MM.1S (cell line): ENCODE measurements around the gene ATIC.

Experiments
- DNase-seq: peaks from one replicate; pipeline ENCODE4 v3.0.0-alpha.2; 2015
- H2AFZ ChIP-seq: fragments of 300-600 bp; sonication (generic); 2 replicates; pipeline ENCODE4 v1.6.0; 2016; ENCODE audit warnings: antibody characterized with exemption, low read length
- H3F3A ChIP-seq: fragments of 300-600 bp; sonication (generic); 2 replicates; pipeline ENCODE4 v1.6.1; 2016; ENCODE audit warnings: mild to moderate bottlenecking, antibody characterized with exemption, low read length, moderate library complexity, mixed read lengths; ENCODE audit not compliant: insufficient read depth
- H3K27ac ChIP-seq: fragments of 300-600 bp; sonication (generic); 2 replicates; pipeline ENCODE4 v1.5.1; 2016; ENCODE audit warnings: mild to moderate bottlenecking, low read length
- H3K27me3 ChIP-seq: fragments of 300-600 bp; sonication (generic); replicated peaks from 2 replicates; pipeline ENCODE4 v1.6.0; 2016; ENCODE audit warnings: low read length; ENCODE audit not compliant: insufficient read depth
- H3K36me3 ChIP-seq: fragments of 300-600 bp; sonication (generic); replicated peaks from 2 replicates; pipeline ENCODE4 v1.6.1; 2016; ENCODE audit warnings: mild to moderate bottlenecking, low read length, mixed read lengths; ENCODE audit not compliant: insufficient read depth
- H3K4me1 ChIP-seq: fragments of 300-600 bp; sonication (generic); 2 replicates; pipeline ENCODE4 v1.6.1; 2016; ENCODE audit warnings: low read length, mixed read lengths
- H3K4me2 ChIP-seq: fragments of 300-600 bp; sonication (generic); 2 replicates; pipeline ENCODE4 v1.6.0; 2016; ENCODE audit warnings: low read depth, low read length
- H3K4me3 ChIP-seq: fragments of 300-600 bp; sonication (generic); 2 replicates; pipeline ENCODE4 v1.5.1; 2016; ENCODE audit warnings: low read length, mixed read lengths
- H3K79me2 ChIP-seq: fragments of 300-600 bp; sonication (generic); 2 replicates; pipeline ENCODE4 v1.6.1; 2016; ENCODE audit warnings: mixed run types, low read length, mixed read lengths
- H3K9ac ChIP-seq: fragments of 300-600 bp; sonication (generic); 2 replicates; pipeline ENCODE4 v1.6.1; 2016; ENCODE audit warnings: low read length, mixed read lengths
- H3K9me2 ChIP-seq: fragments of 300-600 bp; sonication (generic); replicated peaks from 2 replicates; pipeline ENCODE4 v1.6.1; 2016; ENCODE audit warnings: mild to moderate bottlenecking, low read length, mixed read lengths; ENCODE audit not compliant: insufficient read depth
- H3K9me3 ChIP-seq: fragments of 300-600 bp; sonication (generic); replicated peaks from 2 replicates; pipeline ENCODE4 v1.6.1; 2016; ENCODE audit warnings: mild to moderate bottlenecking, low read length, mixed read lengths; ENCODE audit not compliant: insufficient read depth
- H4K20me1 ChIP-seq: fragments of 300-600 bp; sonication (generic); 2 replicates; pipeline ENCODE4 v1.6.1; 2016; ENCODE audit warnings: mild to moderate bottlenecking, low read length, moderate library complexity, mixed read lengths; ENCODE audit not compliant: insufficient read depth
- CTCF ChIP-seq: fragments of 300-600 bp; sonication (generic); IDR thresholded peaks from 2 replicates; pipeline ENCODE4 v1.5.1; 2016; ENCODE audit warnings: antibody characterized with exemption, low read length, mixed read lengths
- EZH2 ChIP-seq: fragments of 300-600 bp; sonication (generic); optimal IDR thresholded peaks from 2 replicates; pipeline ENCODE3; 2017; ENCODE audit warnings: low read depth, mild to moderate bottlenecking, antibody characterized with exemption, low read length, mixed read lengths
- EZH2phosphoT487 ChIP-seq: fragments of 300-600 bp; sonication (generic); IDR thresholded peaks from 2 replicates; pipeline ENCODE4 v1.6.1; 2018; ENCODE audit warnings: antibody characterized with exemption, low read length

Gene ATIC

DNA sequence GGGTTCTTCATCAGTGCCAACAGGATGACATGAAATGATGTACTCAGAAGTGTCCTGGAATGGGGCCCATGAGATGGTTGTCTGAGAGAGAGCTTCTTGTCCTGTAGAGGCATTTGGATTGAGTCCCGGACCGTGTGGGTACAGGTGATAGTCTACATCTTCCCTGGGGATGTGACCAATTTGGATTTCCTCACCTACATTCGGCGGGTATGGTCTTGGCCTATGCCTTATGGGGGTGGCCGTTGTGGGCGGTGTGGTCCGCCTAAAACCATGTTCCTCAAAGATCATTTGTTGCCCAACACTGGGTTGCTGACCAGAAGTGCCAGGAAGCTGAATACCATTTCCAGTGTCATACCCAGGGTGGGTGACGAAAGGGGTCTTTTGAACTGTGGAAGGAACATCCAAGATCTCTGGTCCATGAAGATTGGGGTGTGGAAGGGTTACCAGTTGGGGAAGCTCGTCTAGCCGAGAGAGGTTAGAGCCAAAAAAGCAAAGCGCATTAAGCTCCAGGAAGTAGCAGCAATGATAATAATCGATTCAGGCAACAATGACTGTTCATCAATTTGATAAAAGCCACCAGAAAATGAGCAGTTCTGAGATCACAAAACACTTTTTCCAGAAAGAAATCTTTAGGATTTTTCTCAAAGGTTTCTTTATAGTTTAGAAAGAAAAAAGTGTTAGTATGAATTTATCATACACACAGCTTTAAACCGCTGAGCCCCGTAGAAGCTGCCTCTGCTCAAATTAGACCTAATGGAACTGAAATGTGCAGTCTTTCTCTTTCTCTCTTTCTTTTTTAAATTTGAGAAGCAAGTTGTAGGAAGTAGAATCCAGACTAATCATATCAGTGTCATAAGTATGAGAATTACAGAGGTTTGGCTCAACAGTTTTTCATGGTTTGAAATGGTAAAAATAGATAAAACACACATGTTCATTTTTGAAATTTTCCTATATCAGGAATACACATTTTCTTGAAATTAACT is 60.3 kb downstream of the ATIC start:
- Histone ChIP-seq H3F3A (no peaks in the 10 kb centered on the region), H4K20me1 (no peaks in the 10 kb centered on the region), H3K36me3 (no peaks in the 10 kb centered on the region)

DNA sequence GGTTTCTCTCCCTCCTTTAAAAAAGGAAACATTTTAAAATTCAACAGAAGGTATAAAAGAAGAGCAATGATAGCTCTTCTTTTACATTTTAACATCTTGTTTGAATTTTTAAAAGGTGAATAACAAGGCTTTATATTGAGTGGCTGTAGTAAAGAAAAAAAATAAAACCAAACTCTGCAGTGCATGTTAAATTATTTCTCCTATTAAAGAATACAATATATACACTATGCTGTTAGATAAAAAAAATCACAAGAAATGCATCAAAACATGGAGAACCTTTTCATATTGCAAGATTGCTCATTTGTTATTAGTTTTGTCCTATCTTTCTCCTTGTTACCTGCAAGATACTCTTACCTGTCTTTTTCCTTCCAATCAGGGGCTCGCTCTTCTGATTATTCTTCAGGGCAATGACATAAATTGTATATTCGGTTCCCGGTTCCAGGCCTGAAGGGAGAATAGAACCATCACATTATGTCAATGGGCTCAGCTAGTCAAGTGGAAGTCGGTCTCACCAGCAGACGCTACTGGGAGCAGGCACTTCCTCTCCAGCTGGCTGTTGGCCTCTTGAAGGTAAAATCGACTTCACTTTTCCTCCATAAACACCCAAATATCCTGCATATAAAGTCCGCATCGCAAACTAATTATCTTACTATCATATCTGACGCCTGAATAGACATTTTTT is 61.2 kb downstream of the ATIC start:
- H3K9ac ChIP-seq: no peak overlapping the region
- H3K27me3 ChIP-seq: no peaks in the 10 kb centered on the region
- no peaks in the 10 kb centered on the region for H3K9me3 ChIP-seq
- H3K27ac ChIP-seq: no peak overlapping the region
- H3F3A ChIP-seq: no peaks in the 10 kb centered on the region
- H3K4me1 ChIP-seq: no peaks in the 10 kb centered on the region
- no peak for TF ChIP-seq EZH2phosphoT487
- TF ChIP-seq EZH2: no peak
- no peak for TF ChIP-seq CTCF
- H4K20me1 ChIP-seq: no peaks in the 10 kb centered on the region
- no peaks in the 10 kb centered on the region for H3K79me2 ChIP-seq
- no peak for DNase-seq
- H3K9me2 ChIP-seq: no peaks in the 10 kb centered on the region
- no peak overlapping the region for H2AFZ ChIP-seq
- no peak overlapping the region for H3K4me2 ChIP-seq
- H3K4me3 ChIP-seq: no peak overlapping the region
- H3K36me3 ChIP-seq: no peaks in the 10 kb centered on the region

More for the DNA sequence above, 60.3 kb downstream of the ATIC start:
- TF ChIP-seq EZH2 (no peak), CTCF (no peak), EZH2phosphoT487 (no peak)
- H3K9me3 ChIP-seq: no peaks in the 10 kb centered on the region
- no peak overlapping the region for H2AFZ ChIP-seq
- no peak overlapping the region for H3K4me2 ChIP-seq
- no peak for DNase-seq
- no peak overlapping the region for H3K9ac ChIP-seq
- no peaks in the 10 kb centered on the region for H3K27me3 ChIP-seq
- no peaks in the 10 kb centered on the region for H3K9me2 ChIP-seq
- no peaks in the 10 kb centered on the region for H3K4me1 ChIP-seq
- H3K4me3 ChIP-seq: no peak overlapping the region
- no peaks in the 10 kb centered on the region for H3K79me2 ChIP-seq
- H3K27ac ChIP-seq: no peak overlapping the region

GRCh38 chr2:215374002-215374401 is 62.1 kb downstream of the ATIC start:
- no peaks in the 10 kb centered on the region for H3K4me1 ChIP-seq
- no peak overlapping the region for H3K4me3 ChIP-seq
- no peaks in the 10 kb centered on the region for H3K36me3 ChIP-seq
- H2AFZ ChIP-seq: no peak overlapping the region
- no peak overlapping the region for H3K4me2 ChIP-seq
- TF ChIP-seq EZH2phosphoT487 (no peak), CTCF (no peak), EZH2 (no peak)
- H3K27ac ChIP-seq: no peak overlapping the region
- no peak for DNase-seq
- no peaks in the 10 kb centered on the region for H3F3A ChIP-seq
- no peaks in the 10 kb centered on the region for H3K9me3 ChIP-seq
- H3K9me2 ChIP-seq: no peaks in the 10 kb centered on the region
- H3K79me2 ChIP-seq: no peaks in the 10 kb centered on the region
- no peaks in the 10 kb centered on the region for H4K20me1 ChIP-seq
- no peak overlapping the region for H3K9ac ChIP-seq
- no peaks in the 10 kb centered on the region for H3K27me3 ChIP-seq
